HG03097 (cell line): ENCODE data around the gene MRGPRD.
"Not testable (repeated sequence)": the region's sequence is repeated elsewhere in the genome, so short reads cannot be mapped to it uniquely, and the experiment has no call there.

Source experiments
- ATAC-seq: cut with Tn5 transposase; IDR thresholded peaks from one replicate; pipeline ENCODE4 v1.9.1; 2021; ENCODE audit not compliant: unreplicated experiment, low FRiP score

Gene MRGPRD

DNA sequence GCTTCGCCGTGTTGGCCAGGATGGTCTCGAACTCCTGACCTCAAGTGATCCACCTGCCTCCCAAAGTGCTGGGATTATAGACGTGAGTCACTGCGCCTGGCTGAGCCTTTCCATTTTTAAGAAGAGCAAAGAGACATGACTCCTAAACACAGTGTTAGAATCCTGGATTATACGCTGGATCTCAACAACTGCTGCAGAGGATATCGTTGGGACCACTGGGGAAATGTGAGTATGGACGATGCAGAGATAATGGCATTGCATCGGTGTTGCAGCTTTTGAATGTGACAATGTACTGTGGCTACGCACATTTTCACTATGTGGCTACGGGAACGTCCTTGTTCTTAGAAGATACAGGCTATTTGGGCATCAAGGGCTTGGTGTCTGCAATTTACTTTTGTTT is 26.0 kb upstream of the MRGPRD start:
- ATAC-seq: no peak

DNA sequence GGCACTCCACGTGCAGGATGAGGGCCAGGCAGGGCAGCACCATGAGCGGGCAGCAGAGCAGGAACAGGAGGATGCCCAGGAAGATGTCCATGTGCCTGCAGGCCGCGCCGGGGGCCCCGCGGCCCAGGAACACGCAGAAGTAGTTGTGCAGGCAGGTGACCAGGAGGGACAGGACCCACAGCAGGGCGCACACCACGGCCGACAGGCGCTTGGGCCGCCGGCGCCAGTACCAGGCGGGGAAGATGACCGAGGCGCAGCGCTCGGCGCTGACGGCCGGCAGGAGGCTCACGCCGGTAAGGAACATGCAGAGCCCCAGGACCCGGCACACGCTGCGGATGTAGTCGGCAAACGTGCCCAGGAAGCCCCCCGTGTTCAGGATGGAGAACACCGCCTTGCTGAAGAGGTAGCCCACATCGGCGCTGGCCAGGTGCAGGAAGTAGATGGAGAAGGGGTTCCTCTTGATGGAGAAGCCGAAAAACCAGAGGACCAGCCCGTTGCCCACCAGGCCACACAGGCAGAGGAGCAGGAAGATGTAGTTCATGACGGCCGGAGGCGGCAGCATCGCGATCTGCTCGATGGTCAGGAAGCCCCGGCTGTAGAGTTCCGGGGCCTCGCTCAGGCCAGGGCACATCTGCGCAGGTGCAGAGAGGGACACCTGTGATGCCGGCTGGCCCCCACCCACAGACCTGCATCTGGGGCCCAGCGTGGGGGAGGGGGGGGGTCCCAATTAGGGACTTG is 25.0 kb upstream of the MRGPRD start:
- no peak for ATAC-seq

DNA sequence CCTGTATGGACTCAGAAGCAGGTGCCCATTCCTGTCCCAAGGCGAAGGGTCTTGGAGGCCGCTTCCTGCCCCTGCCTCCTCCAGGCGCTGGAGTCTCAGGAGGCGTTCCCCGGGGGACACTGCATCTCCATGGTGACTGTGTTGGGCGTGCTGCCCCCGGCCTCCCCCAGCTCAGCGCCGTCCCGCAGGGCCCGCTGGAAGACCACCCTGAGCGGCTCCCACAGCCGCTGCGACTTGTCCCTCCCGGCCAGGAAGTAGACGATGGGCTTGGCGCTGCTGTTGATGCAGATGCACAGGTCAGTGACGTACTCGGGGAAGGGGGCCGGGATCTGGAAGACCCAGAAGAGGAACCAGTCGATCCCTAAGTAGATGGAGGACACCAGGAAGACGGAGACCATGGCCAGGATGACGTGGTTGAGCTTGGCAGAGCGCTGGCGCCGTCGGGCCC is 24.4 kb upstream of the MRGPRD start:
- ATAC-seq: no peak

- no peak for ATAC-seq
Observed at GRCh38 chr11:69004411-69005182, 23.8 kb upstream of the MRGPRD start.

- ATAC-seq: no peak
Observed at GRCh38 chr11:69003866-69004367, 23.1 kb upstream of the MRGPRD start.

DNA sequence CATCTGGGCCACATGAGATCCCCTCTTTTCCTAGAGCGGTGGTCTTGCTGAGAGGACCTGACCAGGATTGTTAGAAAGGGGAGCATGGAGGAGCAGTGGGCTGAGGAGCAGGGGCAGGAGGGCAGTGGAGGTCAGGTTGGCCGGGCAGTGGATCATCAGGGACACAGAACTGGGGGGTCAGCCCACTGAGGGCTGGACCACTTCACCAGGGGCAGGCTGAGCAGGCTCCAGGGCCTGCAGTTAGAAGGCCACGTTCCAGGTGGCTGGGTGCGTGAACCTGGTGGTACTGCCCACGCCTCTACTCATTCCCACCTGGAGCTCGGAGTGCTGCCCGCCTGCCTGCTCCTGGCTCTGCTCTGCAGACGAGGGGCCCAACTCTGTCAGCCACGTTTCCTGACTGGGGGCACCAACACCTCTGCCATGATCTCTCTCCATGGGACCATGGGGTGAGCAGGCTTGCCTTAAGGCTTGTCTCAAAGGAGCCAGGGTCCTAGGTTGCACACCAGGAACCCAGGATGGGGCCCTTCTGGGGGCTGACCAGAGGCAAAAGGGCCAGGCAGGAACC is 22.6 kb upstream of the MRGPRD start:
- no peak for ATAC-seq

- no peak for ATAC-seq
Observed at GRCh38 chr11:69002570-69003231, 21.9 kb upstream of the MRGPRD start.

- ATAC-seq: no peak
Observed at GRCh38 chr11:69002110-69002569, 21.4 kb upstream of the MRGPRD start.

DNA sequence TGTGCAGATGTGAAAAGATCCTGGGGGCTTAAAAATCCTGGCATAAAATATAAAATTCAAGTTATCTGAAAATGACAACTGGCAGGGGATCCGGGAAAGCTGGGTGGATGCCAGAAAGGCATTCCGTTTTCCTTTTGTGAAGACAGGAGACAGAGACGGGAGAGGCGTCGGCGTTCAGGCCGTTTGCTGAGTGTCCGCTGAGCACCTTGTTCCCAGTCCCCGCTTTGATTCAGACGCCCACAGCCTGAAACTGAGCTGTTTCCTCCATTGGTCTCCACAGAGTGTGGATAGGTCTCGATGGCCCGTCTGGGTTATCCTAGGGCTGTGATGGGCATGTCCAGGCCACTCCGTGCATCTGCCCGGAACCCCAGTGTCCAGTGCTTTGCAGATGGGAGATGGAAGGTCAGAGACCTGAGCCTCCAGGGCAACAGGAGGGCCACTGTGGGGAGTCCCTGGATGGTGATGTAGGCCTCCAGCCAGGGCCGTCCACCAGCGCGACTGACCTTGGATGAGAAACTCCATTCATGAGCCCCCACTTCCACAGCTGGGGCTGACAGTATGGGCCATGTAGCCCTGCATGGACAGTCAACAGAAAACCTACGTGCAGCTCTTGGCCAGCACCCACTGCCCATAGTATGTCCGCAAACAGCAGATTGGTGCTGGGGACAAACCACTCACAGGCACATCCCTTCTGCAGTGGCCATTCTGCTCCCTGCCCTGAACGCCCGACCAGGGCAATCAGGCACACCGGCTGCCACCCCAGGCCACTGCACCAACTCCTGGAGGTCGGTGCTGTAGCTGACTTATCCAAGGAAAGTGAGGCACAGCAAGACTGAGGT is 20.7 kb upstream of the MRGPRD start:
- ATAC-seq: no peak

DNA sequence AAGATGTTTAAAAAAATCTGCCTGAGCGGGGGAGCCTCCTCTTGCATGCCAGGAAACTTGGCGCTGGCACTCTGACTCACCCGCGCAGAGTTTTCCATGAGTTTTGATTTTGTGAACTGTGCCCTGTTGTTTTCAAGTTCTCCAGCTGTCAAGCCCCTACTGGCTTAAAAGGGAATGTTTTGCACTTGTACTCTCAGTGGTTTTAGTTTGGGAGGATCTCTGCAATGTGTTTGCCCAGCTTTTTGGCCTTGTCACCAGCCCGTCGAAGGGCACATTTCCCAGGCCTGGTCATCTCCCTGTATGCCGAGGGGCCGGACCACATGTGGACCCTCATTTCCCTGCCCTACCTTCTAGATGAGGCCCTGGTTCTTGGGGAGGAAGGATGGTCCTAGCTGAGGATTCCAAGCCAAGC is 20.1 kb upstream of the MRGPRD start:
- ATAC-seq: no peak

DNA sequence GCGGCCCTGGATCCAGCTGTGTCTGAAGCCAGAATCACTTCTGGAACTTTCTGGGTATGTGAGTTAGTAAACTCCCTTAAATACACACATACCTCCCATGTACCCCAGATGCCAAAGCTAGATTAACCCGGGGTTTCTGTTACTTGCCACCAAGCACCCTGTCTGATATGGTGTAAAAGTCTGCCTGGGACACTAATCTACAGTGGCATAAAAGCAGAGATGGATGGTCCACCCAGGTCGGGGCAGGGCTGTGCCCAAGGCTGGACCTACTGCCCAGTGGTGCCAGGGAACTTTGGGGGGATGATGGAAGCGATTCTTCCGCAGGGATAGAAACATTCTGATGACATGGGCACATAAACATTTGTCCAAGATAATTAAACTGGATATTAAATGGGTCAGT is 19.6 kb upstream of the MRGPRD start:
- ATAC-seq: no peak

DNA sequence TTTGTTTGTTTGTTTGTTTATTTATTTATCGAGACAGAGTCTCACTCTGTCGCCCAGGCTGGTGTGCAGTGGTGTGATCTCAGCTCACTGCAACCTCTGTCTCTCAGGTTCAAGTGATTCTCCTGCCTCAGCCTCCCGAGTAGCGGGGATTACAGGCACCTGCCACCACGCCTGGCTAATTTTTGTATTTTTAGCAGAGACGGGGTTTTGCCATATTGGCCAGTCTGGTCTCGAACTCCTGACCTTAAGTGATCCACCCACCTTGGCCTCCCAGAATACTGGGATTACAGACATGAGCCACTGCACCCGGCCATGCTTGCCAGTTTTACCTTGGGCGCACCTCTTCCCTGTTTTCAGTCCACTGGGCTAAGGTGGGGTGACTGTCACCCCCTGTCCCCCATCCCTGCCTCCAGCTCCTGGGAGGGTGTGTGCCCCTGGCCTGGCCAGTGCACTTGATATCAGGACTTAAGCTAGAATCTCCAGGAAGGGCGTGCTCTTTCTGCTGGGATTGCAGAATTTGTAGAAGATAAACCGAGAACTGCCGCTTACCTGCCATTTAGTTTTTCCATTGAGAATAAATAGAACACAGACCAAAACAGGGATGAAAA is 19.1 kb upstream of the MRGPRD start:
- not testable (repeated sequence) for ATAC-seq

- no peak for ATAC-seq
Observed at GRCh38 chr11:68999093-68999747, 18.4 kb upstream of the MRGPRD start.

DNA sequence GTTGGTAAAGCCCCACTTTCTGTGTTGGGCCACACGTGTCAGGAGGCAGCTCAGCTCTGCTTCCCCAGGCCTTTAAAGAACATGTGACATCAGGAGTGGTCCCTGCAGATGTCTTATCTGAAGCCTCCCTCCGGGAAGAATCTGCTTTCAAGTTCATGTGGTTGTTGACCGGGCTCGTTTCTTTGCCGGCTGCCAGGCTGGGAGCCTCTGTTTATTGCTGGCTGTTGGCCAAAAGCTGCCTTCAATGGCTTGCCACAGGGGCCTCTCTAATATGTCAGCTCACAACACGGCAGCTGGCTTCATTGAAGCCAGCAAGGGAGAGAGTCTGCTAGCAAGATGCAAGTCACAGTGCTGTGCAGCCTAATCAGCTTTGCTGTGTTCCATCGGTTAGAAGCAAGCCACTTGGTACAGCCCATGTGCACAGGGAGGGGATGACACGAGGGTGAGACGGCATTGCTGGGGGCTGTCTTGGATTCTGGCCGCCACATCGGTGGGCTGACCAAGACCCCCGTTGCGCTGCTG is 17.7 kb upstream of the MRGPRD start:
- ATAC-seq: no peak

- ATAC-seq: no peak
Observed at GRCh38 chr11:68997995-68998348, 17.2 kb upstream of the MRGPRD start.

- no peak for ATAC-seq
Observed at GRCh38 chr11:68997124-68997994, 16.6 kb upstream of the MRGPRD start.

DNA sequence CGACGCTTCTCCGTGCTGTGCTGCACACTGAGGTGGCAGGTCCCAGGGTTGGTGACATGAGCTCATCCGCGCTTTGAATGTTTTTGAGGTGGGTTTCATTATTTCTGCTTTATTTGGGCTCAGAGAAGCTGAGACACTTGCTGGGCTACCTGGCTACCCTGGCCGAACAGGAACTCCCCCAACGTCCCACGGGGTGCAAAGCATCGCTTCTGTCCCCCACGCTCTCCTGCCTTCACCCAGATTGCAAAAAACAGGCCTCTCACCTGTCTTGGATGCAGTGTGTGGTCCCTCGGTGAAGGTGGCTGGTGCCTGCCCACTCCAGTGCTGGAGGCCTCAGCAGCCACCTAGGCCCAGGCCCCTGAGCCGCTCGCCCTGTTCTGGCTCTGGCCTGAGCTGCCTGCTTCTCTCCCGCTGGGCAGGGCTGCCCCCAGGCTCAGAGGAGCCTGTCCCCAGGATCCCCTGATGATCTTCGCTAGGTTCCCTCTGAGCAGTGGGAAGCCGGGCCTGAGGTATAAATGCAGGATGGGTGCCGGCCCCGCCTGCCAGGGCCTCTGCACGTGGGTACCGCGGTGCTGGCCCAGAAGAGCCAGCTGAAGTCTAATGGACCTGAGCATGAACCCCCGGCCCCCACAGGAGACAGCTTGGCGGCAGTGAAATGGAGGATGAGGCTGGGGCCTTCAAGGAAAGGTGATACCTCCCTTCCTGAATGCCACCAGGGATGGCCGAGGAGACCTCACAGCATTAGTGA is 15.8 kb upstream of the MRGPRD start:
- ATAC-seq: no peak
